DMS114 treated with DMSO at 0.1 percent for 48 hours (cell line): ENCODE measurements around the gene WNT8A.

ENCODE experiments used
- DNase-seq: peaks from one replicate; lab custom pipeline; 2025; ENCODE audit not compliant: unreplicated experiment; lab: John Stamatoyannopoulos, UW

WNT8A gene

DNA sequence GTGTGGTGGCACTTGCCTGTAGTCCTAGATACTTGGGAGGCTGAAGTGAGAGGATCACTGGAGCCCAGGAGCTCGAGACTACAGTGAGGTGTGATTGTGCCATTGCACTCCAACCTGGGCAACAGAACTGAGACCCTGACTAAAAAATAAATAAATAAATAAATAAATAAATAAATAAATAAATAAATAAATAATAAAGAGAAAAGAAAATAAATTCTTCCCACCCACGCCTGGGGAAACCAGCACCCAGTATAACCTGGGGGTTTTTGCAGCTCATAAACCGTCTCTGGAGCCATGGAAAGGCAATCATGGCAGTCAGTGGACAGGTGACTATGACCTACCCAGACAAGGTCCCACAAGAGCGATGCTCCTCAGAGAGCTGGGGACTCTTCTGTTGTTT lies 7.9 kb downstream of the WNT8A start:
- no peak for DNase-seq

DNA sequence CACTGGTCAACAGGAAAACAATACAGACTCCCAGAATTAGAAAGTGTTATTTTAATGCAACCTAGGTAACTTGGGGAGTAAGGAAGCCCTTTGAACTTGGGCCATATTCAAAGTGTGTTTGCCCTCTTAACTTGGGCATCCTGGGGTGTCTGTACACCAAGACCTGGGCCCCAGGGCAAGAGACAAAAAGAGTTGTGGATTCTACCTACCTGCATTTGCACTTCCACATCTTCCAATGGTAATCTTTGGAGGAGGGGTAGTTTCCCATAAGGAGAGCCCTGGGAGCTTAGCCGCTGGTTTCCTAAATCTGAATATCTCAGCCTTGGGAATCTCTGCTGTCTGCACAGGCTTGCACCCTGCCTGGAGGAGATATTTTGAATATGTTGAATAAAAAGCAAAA lies 8.5 kb downstream of the WNT8A start:
- DNase-seq: no peak

DNA sequence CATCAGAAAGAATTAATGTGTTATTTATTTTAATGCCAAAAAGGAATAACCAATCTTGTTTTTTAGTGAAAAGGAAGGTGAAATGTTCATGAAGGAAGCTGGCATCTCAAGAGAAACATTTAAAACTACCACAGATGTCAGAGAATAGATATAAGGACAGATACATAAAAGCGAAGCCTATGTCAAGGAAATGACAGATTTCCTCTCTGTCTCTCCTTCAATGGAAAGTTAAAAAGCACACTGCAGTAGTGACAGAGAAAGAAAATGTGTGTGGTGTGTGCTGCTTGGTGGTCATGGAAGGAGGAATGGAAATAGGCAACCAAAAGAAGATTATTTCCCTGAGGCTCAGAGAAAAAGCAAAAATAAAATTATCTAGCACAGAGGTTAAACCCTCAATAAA lies 9.2 kb downstream of the WNT8A start:
- DNase-seq: no peak

DNA sequence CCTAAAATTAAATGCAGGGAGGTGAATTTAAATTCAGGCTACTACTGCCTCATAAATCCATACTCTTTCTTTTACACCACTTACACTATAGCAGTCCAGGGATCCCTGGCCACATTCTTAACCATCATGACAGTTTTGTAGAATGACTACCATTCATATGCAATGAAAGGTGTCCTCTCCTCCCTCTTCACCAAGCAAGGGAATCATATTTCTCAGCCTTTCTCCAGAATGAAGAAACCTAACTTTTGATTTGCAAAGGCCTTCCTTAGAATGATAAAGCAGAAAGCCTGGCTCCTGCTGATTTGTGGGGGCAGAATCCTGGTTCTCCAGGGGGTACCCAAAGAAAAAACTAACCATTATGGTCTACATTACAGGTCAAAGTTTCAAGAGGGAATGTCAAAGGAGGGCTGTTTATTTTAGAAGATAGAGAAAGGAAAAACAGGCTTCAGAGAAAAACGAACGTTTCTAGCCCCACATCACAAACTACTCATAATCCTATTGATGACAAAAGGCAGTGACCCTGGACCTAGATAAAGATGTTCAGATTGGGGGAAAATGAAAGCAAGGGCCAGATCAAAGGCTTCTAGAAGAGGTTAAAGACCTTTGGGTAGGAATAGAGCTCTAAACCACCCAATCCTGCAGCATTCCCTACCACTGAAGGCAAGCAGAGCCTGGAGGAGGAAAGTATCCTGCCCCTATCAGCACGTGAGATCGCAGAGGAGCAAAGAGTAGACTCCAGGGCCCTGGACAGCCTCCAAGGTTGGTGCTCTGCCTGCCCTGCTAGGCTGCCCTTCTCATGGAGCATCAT lies 11.5 kb downstream of the WNT8A start:
- DNase-seq: no peak

DNA sequence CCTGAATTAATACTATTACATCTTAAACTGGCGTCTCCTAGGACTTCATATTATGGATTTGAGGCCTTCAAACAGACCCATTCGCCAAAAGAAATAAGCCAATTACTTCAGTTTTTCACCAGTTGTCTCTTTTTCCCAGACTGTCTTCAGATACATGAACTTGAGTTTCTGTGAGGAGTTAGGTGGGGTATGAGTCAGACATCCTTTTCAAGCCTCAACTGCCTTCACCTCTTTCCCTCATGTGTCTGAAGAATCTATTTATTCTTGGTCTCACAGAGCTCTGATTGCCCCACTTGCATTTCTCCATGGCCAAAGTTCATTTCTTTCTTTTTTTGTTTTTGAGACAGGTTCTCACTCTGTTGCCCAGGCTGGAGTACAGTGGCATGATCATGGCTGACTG lies 12.5 kb downstream of the WNT8A start:
- DNase-seq: no peak

DNA sequence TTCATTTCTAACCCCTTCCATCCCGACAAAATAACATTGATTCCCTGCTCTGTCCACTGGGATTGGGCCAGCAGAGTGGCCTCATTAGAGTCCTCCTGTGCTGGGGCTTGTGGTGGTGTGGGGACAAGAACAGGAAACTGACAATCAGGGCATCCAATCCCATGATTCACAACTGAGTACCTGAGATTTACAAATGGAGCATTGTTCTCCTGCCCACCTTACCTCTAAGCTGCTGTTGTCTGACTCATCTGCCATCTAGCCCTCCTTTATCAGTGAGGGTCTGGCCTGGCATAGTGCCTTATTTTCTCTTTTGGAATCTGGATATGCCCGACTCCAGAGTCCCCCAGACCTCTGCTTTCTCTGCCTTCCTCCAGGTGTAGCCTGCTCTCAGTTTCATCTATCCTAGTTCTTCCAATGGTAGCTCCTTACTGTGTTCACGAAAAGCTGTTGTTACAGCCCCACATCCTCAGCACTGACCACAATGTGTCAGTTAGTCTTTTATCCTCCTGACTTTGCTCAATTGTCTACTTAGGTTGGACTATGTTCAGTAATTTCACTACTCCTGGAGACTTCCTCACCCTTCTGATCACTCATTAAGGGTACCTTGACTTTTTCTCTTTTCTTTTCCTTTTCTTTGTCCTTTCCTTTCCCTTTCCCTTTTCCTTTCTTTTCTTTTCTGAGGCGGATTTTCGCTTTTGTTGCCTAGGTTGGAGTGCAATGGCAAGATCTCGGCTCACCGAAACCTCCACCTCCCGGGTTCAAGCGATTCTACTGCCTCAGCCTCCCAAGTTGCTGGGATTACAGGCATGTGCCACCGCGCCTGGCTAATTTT lies 13.4 kb downstream of the WNT8A start:
- no peak for DNase-seq

DNA sequence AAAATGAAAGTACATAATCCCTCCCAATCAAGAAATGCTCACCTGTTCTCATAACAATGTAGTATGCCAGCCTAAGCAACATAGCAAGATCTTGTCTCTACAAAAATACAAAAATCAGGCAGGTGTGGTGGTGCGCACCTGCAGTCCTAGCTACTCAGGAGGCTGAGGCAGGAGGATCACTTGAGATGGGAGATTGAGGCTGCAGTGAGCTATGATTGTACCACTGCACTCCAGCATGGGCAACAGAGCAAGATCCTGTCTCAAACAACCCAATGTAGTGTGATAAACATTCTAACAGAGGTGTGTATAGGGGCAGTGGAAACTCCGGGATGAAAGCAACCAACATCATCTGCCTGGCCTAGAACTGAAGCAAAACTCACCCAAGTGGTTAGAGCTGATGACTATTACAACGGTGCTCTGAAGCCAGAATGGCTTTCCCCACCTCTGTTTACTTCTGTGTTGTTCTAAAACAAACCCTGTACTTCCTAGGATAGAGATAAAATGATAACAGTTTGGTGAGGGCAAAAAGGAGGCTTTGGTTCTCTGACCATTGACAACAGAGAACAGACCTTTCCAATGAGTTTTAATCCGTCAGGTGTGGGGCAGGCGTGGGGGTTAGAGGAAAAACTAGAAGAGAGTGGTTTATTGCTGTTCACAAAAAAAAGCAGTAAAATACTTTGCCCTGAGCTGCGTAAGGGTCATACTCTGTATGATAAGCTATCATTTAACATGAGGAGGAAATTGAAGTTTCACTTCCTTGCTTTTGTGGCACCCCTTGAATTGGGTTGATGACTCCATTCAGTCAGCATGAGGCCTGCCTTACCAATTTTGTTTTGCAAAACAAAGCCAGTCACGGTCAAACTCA lies 18.9 kb downstream of the WNT8A start:
- no peak for DNase-seq

DNA sequence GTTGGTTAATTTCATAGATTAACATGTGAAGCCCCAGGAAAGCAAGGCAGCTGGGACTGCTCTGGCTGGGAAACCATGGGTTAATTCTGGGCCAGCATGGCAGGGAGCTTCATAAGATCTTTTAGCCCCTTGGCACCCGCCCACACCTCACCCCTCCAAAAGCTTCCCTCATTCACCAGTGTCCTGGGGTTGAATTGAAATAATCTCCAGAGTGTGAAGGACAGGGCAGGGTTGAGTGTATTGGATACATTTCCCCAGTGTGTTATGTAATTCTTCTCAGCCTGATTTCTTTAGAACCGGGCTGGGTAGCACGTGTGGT lies 19.4 kb downstream of the WNT8A start:
- DNase-seq: no peak

DNA sequence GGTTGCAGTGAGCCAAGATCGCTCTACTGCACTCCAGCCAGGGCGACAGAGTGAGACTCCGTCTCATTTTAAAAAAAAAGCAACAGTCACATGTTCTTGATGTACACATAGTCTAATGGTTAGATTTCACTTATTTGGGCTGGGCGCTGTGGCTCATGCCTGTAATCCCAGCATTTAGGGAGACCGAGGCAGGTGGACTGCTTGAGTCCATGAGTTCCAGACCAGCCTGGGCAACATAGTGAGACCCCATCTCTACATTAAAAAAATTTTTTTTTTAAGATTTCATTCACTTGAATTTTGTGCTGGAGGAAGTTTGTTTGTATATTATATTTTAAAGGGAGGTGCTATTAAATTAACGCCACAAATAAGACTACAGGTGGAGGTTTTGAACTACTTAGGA lies 21.9 kb downstream of the WNT8A start:
- no peak for DNase-seq

DNA sequence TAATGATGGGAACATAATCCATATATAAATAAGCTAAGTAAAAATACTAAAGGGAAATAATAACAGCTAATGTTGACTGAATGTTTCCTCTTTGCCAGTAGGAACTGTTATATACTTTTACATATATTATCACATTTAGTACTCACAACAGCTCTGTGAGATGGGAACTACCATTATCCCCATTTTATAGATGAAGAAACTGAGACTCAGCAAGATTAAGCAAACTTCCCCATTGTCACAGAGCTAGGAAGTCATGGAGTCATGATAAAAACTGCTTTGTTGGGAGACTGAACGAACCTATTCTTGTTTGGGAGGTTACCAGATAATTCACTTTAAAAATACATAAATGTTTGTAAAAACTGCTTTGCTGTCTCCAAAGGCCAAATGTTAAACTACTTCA lies 23.4 kb downstream of the WNT8A start:
- no peak for DNase-seq

DNA sequence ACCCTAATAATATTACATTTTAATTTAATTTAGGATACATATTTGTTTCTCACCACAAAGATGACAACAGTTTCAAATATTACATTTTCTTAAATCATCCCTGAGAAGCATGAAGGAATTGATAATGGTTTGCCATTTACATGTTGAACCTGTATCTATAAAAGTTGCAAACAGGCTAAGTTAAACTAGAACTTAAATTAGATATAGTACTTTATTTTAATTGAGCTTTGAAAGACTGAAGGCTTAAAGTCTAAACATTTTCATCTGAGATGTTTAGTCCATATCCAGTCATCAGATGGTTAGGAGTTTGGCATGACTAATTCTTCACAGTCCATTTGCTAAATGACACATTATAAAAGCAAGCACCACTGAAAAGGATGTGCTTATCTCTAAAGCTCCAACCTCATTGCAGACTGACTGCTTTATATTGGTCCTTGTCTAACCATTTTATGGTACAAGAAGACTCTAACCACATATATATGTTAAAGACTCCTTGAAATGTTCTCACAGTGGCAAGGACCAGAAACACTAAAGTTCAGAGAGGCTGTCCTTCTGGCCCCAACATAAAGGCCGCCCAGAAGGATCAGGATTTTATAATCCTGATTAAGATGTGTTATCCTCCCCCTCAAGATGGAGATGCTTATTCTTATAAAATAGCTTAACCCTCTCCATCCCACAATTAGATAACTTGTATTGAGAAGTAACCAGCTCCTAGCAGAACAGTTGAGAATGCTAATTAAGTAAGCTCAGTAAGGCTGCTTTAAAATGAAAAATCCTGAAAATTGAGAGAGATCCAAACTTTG lies 25.8 kb downstream of the WNT8A start:
- DNase-seq: no peak

DNA sequence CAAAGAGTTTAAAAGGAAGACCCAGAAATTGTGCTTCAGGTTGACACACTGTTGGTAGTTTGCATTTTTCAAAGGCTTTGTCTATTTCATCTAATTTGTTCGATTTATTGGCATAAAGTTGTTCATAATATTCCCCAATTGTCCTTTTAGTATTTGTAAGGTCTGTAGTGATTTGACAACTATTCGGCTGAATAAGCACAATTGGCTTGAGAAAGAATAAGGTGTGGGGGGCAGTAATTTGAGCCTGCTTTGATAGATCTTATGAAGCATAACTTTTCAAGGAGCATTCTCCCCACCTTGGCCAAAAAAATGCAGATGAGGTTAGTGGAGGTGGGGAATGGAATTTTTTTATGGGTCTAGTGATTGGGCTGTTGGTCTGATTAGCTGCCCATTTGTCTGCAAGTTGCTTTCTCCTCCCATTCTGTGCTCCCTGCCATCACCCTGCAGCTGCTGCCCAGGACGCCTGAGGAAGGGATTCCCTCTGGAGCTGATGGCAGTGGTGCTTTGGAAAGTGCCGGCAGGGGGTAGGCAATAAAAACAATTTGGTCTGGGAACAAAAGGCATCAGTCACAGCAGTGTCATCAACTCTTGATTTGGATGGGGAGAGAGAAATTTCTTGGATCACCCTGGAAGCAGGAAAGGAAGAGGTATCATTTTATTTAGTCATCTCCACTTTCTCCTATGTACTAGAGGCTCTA lies 26.6 kb downstream of the WNT8A start:
- DNase-seq: no peak

DNA sequence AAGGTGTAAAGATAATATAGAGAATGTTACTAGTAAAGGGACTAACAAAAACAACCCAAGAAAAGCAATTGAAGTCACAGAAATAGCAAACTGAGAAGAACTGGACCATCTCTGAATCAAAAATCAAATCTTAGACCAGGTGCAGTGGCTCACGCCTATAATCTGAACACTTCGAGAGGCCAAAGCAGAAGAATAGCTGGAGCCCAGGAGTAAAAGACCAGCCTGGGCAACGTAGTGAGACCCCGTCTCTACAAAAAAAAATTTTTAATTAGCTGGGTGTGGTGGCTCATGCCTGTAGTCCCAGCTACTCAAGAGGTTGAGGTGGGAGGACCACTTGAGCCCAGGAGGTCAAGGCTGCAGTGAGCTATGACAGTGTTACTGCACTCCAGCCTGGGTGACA lies 27.3 kb downstream of the WNT8A start:
- DNase-seq: no peak

DNA sequence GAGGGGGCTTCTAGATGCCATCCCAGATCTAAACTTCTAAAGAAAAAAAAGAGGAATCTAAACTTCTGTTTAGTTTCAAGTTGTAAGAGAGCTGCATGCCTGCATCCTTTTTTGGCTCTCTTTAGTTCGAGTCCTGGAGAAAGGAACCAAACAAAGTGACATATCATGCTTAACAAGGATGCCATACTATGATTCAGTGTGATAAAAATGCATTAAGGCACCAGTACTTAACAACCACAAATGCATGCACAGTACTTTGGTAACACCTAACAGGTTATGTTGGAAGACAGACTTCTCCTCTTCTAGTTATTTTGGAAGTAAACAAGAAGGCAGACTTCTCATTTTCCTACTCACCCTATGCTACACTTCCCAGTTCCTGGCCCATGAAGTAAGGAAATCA lies 28.1 kb downstream of the WNT8A start:
- DNase-seq: no peak

DNA sequence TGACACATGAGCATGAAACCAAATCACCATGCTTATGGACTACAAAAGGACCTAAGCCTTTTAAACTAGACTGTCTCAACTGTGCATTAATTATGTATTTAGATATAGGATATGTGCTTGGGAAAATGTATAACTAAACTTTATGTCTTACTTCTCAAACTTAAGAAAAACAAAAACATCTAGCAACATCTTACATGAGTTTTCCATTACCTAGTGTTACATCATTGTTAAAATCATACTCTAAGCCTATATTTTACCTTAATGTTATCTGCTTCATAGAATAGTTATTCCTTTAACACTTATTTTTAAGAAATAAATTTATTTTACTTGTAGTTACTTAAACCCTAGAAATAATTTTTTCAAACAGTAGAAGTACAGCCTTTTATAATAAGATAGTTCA lies 31.4 kb downstream of the WNT8A start:
- no peak for DNase-seq

DNA sequence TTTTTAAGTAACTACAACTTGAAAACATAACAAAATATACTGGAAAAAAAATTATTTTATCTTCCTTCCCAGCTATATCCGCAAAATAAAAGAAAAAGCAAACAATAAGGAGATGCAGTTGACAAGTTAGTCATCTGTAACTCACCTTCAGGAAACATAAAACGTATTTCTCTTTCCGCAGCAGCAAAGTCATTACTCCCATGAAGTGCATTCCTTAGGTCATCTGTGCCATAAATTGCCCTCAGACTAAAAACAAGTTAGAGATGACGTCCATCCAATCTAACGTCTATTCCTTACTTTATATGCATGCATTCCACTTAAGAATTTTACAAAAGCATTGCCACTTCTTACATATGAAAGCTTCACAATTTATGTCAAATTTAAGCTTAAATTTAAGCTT lies 44.5 kb downstream of the WNT8A start:
- DNase-seq: no peak

DNA sequence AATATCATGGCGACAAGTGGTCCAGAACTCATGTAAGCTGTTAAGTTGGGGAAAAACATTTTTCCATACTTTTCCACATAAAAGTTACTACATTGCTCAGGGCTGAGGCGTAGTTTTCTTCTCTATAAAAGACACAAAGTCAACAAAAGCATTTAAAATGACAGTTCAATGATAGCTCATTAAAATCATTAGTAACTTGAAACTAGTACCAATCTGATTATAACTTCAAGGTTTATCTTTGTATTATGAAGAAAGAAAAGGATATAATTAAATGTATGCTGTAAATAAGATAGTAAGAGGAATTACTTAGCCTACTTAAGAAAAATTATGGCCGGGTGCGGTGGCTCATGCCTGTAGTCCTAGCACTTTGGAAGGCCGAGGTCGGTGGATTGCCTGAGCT lies 45.5 kb downstream of the WNT8A start:
- no peak for DNase-seq

DNA sequence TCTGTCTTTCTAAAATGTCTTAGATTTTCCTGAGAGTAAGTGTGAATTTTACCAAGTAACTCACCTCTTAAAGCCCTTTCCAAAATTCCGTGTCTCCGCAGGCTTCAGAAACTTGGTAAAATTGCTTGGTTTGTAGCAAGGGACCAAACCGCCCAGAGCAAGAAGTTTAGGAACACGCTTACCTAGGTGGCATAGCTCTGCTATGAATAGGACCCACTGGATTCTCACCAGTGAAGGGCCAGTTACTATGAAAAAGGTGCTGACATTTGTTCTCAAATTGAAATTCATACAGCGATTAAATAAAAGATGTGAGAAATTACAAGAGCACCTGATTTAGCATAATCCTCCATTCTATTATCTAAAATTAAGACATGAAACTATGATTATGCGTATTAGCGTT lies 48.7 kb downstream of the WNT8A start:
- no peak for DNase-seq

DNA sequence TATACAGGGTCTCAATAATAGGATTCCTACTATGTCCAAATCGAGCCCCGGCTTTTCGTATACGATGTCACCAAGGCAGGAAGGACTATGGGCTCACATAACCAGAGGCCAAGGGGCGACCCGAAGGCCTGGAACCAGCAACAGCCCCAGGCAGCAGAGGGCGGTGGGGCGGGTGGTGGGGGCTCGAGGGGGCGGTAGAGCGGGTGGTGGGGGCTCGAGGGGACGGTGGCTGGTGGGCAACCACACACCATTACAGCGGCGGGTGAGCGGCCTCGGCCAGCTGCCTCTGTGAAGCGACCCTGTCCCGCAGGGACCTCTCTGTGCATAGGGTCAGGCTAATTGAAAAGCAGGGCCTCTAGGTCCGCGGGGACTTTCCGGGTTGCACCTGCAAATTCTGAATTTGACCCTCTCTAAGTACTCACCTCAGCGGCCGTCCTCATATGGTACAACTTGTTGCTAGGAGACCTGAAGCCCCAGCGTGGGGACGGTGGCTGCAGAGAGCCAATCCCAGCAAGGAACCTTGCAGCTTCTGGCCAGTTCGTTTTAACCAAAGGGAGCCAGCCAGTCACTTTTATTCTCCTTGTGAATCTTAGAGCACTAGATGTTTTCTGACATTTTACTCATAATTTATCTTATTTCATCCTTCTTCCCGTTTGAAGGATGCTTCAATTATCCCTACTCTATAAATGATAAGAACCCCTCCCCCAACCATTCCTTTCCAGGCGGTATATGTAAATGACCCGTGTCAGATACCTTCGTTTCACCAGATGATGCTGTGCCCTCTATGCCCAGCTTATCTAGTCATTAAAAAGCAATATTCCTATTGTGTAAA lies 55.3 kb downstream of the WNT8A start, which contains the start of gene NME5:
Gene NME5 (minus strand): TSS at position 480 of the 832 bp plus-strand sequence. CDS start 648 bp downstream, outside the sequence.
- DNase-seq: peak; percentile 82
